GM19463 (cell line): ENCODE data around the gene SAMSN1.
"Not testable (repeated sequence)": the region's sequence is repeated elsewhere in the genome, so short reads cannot be mapped to it uniquely, and the experiment has no call there.

Experiments used
- ATAC-seq: cut with Tn5 transposase; IDR thresholded peaks from one replicate; pipeline ENCODE4 v1.9.1; 2021; ENCODE audit warnings: mild to moderate bottlenecking, moderate library complexity; ENCODE audit not compliant: unreplicated experiment

SAMSN1 gene

GRCh38 chr21:14567331-14568279 is 21.5 kb upstream of the SAMSN1 start:
- ATAC-seq: peak; percentile 59

DNA sequence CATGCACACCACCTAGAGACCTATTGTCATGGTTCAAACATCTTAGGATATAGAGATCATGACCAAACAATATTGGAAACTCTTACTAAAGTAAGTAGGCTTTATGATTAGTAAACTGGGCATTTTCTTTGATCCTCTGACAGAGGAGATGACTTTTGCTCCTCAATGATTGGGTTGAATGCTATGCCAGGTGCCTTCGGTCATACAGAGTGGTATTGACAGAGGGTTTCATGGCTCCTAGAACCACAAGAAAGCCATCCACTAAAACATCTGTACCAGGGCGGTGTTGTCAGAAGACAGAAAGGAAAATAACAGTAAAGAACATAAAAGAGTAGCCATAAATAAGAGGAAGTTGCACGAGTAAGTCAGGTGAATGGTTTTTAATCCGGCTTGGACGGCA is 20.8 kb upstream of the SAMSN1 start:
- ATAC-seq: no peak

DNA sequence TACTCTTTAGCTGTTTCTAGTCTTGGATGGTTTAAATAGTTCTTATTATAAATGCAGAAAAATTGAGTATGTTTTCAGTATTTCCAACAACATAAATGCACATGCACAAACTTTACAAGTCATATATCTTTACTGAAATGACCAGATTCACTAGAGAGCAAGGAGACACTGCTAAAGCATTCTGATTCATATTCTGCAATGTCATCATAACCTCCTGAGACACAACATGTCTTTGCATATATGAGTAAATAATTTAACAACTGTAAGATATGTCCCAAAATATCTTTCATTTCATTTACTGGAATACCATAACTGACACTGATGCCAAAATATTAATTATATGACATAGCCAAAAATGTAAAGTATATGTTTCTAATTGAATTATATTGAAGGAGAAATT is 16.8 kb upstream of the SAMSN1 start:
- no peak for ATAC-seq

GRCh38 chr21:14560555-14560954 is 14.4 kb upstream of the SAMSN1 start:
- ATAC-seq: no peak

DNA sequence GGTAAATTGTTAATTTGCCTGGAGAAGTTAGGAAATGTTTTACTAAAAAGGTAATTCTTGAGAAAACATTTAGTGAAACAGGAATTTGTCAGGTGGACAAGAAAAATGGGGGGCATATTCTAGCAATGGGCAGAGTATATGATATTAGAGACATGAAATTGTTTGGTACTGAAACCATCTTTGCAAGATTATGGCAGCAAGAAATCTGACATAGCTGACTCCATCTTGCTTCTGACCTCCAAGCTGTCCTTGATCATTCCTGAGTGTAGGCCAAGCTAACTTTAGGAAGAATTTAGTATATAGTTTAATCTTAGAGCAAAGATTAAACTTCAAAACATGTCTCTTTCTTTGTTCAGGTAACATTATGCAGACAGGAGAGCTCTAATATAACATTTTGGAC is 14.0 kb upstream of the SAMSN1 start:
- no peak for ATAC-seq

- peak; percentile 49 for ATAC-seq
These were observed 13.0 kb upstream of the SAMSN1 start for GRCh38 chr21:14559102-14559501.

DNA sequence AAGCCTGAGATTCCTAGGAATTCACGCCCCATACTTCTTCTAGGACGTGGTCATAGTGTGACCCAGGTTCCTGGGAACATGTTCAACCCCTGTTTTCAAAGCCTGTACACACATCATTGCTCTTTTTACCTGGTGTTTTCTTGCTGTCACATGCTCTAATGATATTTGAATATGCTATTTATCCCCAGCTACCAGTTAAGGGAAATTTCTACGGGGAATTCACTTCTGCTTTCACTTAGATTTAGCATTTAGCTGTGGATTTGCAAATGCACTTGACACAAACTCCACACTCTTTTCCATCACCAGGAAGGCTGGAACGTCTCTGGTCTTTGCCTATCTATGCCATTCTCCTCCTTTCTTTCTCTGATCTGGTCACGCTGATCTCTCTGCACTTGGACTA is 11.3 kb upstream of the SAMSN1 start:
- ATAC-seq: no peak

DNA sequence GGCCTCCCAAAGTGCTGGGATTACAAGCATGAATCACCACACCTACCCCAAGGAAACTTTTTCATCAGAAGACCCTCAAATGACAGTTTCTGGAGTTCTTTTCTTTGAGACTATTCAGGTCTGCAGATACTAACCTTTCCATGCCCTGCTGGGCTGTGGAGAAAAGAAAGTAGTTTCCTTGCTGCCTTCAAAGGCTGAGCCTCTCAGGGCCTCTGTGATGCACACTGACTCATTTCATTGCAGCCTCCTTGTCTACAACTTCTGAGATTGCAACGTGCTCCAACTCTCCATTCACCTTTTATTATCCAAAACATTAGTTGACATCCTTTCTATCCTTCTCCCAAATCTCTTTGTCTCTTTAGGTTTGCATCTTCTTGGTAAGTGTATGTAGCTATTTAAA is 8.8 kb upstream of the SAMSN1 start:
- no peak for ATAC-seq

GRCh38 chr21:14553422-14553821 is 7.3 kb upstream of the SAMSN1 start:
- ATAC-seq: no peak

DNA sequence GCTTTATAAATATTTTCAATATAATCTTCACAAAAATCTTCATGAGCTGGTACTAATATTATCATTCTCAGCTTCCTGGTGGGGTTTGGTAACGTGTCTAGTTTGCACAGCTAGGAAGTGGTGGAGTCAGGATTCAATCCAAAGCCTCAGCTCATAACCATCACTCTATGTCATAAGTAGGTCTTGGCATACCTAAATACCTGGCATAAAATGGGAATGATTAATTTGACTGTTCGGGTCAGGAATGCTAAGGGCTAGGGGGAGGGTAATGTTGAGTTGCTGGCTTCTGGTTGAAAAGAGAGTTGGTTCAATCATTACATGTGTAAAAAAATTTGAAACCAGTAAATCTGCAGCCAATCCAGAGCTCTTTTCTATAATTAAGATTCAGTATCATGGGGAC is 5.6 kb upstream of the SAMSN1 start:
- no peak for ATAC-seq

DNA sequence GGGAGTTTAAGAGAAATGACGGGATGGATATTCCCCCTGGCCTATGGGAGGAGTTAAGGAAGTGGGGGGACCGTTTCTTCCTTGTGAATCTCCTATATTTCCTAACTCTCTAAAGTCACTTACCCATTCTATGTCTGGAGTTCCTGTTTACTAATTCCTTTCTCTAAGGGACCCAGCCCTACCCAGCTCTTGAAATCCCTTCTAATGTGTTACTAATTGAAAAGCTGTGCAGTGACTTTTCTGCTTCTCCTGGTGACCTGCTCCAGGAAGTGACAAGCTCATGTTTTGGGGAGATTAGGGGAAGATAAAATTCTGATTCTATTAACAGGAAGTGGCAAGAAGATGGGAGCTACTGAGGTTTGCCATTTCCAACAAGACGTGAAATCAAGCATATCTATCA is 4.0 kb upstream of the SAMSN1 start:
- ATAC-seq: no peak

GRCh38 chr21:14548779-14549178 is 2.7 kb upstream of the SAMSN1 start:
- no peak for ATAC-seq

DNA sequence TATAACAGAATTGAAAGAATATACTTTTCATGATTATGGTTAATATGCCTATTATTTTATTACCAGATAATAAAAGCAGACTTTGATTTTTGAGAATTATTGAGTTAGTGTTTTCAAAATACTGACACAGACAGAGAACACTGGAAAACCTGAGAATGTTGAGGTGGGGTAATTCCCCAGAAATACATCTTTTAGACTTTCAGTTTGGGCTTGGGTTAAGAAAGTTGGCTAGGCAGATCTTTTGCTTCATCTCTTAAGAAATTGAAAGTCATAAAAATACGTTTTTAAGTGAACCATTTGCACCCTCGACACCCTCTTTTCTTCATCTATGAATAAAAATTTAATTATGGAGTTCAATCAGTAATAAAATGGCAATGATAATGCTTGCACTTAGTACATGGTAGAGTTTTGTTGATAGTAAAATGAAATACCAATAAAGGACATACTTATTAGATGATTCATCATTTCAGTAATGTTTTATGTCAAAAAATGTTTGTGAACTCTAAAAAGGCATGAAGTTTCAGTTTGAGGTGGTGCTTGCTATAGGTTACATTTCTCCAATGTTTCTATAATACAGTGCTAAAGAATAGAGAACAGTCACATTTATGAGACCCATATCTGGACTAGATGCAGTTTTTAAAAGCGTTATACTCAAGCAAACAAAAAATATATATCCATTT is 1.9 kb upstream of the SAMSN1 start:
- no peak for ATAC-seq

GRCh38 chr21:14546719-14547118 is 604 bp upstream of the SAMSN1 start:
- not testable (repeated sequence) for ATAC-seq

DNA sequence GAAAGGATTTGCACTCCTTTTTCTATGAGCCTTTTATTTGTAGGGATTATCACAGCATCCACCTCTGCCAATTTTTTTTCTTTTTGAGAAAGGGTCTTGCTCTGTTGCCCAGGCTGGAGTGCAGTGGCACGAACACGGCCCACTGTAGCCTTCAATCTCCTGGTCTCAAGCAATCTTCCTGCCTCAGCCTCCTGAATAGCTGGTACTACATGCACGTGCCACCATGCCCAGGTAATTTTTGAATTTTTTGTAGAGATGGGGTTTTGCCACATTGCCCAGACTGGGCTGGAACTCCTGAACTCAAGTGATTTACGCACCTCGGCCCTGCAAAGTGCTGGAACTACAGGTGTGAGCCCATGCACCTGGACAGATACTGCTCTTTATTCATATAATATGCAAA is 2.1 kb downstream of the SAMSN1 start:
- no peak for ATAC-seq

GRCh38 chr21:14542638-14543037 is 3.5 kb downstream of the SAMSN1 start:
- no peak for ATAC-seq

DNA sequence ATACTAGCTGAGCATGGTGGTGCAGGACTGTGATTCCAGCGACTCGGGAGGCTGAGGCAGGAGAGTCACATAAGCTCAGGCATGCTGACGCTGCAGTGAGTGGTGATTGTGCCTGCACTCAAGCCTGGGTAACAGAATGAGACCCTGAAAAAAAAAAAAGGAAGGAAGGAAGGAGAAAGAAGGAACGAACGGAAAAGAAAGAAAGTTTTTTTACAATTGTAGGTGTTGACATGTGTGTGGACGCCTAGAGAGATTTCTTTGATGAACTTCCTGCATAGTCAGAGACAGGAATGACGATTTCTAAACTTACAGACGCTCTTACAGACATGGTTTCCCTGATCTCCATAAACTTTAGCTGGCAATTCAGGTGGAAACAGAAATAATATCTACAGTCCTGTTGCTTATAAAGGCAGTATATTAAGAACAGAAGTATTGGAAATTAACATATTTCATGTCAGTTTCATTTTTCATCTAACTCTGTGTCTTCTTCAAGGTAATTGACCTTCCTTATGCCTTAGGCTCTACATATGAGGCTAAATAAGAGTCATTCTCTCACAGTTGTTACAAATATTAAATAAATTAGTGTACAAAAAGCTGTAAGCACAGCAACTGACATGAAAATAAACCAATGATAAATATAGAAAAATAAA is 4.1 kb downstream of the SAMSN1 start:
- ATAC-seq: peak; percentile 32

DNA sequence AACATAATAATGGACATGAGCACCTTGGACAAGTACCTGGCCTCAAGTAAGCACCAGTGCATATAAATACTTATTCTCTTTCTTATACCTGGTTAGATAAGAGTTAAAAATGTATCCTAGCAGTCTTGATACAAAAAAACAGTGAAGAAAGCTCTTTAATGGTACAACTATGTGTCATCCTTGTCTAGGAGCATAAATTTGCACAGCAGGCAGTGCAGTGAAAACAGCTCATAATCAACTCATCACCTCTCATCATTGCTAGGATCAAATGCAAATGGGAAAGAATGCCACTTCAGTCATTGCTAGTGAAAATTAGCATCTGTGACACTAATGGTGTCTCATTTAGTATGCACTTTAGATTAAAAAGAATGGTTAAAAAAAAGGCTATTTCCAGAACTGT is 7.6 kb downstream of the SAMSN1 start:
- no peak for ATAC-seq

DNA sequence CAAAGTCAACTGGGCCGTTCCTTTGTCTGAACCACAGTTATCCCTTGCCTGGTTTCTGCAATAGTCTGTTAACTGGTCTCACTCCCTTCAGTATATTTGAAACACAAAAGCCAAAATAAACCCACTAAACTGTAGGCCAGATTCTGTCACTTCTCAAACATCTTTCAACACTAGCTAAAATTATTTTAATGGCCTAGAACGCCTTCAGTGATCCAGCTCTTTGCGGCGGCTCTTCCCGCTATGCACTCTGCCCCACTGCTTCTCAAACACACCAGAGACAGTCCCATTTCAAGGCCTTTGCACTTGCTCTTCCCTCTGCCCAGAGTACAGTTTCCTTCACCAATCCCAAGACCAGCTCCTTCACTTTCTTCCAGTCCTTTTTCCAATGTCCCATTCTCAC is 9.2 kb downstream of the SAMSN1 start:
- no peak for ATAC-seq

GRCh38 chr21:14535702-14536101 is 10.4 kb downstream of the SAMSN1 start:
- ATAC-seq: no peak

DNA sequence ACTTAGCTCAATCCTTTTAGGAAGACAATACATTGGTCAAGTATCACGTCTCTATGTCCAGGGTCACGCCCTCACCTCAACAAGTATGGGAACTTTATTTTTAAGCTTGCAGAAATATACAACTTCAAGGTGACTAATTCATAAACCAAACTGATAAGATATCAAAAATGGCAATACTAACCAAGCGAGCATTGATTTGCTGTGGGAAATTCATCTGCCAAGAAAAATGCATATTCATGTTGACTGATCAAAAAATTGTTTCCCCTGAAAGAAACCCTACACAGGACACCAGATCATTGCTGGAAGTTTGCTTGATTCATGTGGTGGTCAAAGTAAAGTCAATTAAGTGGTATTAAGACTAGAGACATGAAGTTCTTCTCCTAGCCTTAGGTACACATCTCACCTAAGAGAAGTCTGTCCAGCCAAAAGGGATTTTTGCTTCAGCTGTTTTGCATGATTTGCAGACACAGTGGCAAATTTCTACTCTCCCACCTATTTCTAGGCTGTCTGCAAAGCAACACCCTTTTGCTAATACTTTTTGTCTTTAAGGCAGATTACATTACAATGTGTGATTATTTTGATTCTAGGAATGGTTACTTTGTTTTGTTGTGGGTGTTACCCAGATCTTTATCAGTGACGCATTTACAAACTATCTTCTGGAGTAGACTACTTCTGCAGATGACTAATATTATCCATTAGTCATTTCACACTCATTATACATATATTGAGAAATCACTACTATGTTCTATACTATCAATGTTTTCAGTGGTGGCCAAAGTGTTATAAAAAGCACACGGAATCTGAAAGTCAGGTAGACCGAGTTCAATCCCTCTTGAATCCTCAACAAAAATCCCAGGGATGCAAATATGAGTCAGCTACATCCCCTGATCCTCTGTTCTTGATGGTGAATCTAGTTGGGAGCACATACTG is 12.4 kb downstream of the SAMSN1 start:
- peak; percentile 73 for ATAC-seq
